RWPE2 (cell line): Measurements from ENCODE around the gene LRP8.

Experiments
- ATAC-seq: fragments of 200-7000 bp; cut with Tn5 transposase; 3 replicates; pipeline ENCODE4 v1.9.1; 2021; ENCODE audit warnings: low read depth
- DNase-seq: peaks from one replicate; pipeline ENCODE4 v3.0.0-alpha.2; 2020; ENCODE audit warnings: low spot score
- H3K27ac ChIP-seq: fragments of 450-650 bp; 2 replicates; pipeline ENCODE4 v1.5.1; 2017; ENCODE audit warnings: mild to moderate bottlenecking; ENCODE audit not compliant: poor library complexity, severe bottlenecking
- H3K27me3 ChIP-seq: fragments of 250-450 bp; sonication (Bioruptor Pico); 2 replicates; pipeline ENCODE4 v1.5.1; 2021; ENCODE audit warnings: mild to moderate bottlenecking, moderate library complexity; ENCODE audit not compliant: insufficient read depth, poor library complexity, severe bottlenecking
- H3K36me3 ChIP-seq: fragments of 250-450 bp; sonication (Bioruptor Pico); 2 replicates; pipeline ENCODE4 v1.5.1; 2020; ENCODE audit warnings: low read depth, mild to moderate bottlenecking, moderate library complexity
- H3K4me1 ChIP-seq: fragments of 250-450 bp; sonication (Bioruptor Pico); 2 replicates; pipeline ENCODE4 v1.5.1; 2021; ENCODE audit warnings: mild to moderate bottlenecking, moderate library complexity; ENCODE audit not compliant: insufficient read depth, poor library complexity, severe bottlenecking
- H3K4me3 ChIP-seq: fragments of 250-450 bp; sonication (Bioruptor Pico); 2 replicates; pipeline ENCODE4 v1.5.1; 2021; ENCODE audit warnings: mild to moderate bottlenecking, moderate library complexity; ENCODE audit not compliant: severe bottlenecking
- H3K9me3 ChIP-seq: fragments of 250-450 bp; sonication (Bioruptor Pico); 2 replicates; pipeline ENCODE4 v1.5.1; 2021; ENCODE audit warnings: mild to moderate bottlenecking, moderate library complexity; ENCODE audit not compliant: severe bottlenecking
- CTCF ChIP-seq: fragments of 450-650 bp; IDR thresholded peaks from one replicate; pipeline ENCODE4 v1.5.1; 2017; ENCODE audit warnings: mild to moderate bottlenecking, moderate library complexity; ENCODE audit not compliant: poor library complexity, severe bottlenecking

LRP8 gene

GRCh38 chr1:53327182-53327913 is 522 bp downstream of the LRP8 start:
- Histone ChIP-seq H3K9me3 (no peaks in the 10 kb centered on the region), H3K4me3 (peak overlapping the region; percentile 65), H3K27me3 (no peaks in the 10 kb centered on the region), H3K4me1 (peaks cover 7% of the 10 kb centered on the region), H3K36me3 (peaks cover 31% of the 10 kb centered on the region), H3K27ac (peak overlapping the region; percentile 78)
- DNase-seq (peak; percentile 63), ATAC-seq (peak; percentile 6; the same call in 1 of the 3 replicates)
- TF ChIP-seq CTCF: no peak

- no peak for TF ChIP-seq CTCF
- H3K27me3 ChIP-seq: no peaks in the 10 kb centered on the region
- peak overlapping the region; percentile 65 for H3K4me3 ChIP-seq
- DNase-seq (no peak), ATAC-seq (peak; percentile 43)
- H3K4me1 ChIP-seq: peaks cover 7% of the 10 kb centered on the region
- no peaks in the 10 kb centered on the region for H3K9me3 ChIP-seq
- H3K36me3 ChIP-seq: peaks cover 38% of the 10 kb centered on the region
- H3K27ac ChIP-seq: peak overlapping the region; percentile 78
Measured at GRCh38 chr1:53326598-53327181, 1.2 kb downstream of the LRP8 start.

GRCh38 chr1:53326088-53326597 is 1.7 kb downstream of the LRP8 start:
- H3K27me3 ChIP-seq: no peaks in the 10 kb centered on the region
- H3K4me3 ChIP-seq: peak overlapping the region; percentile 65
- peaks cover 43% of the 10 kb centered on the region for H3K36me3 ChIP-seq
- TF ChIP-seq CTCF: no peak
- no peaks in the 10 kb centered on the region for H3K9me3 ChIP-seq
- ATAC-seq (peak; percentile 91), DNase-seq (peak; percentile 96)
- H3K27ac ChIP-seq: peak overlapping the region; percentile 78
- peaks cover 7% of the 10 kb centered on the region for H3K4me1 ChIP-seq

- Histone ChIP-seq H3K27me3 (no peaks in the 10 kb centered on the region), H3K27ac (peak overlapping the region; percentile 78), H3K4me3 (peak overlapping the region; percentile 65), H3K9me3 (no peaks in the 10 kb centered on the region), H3K36me3 (peaks cover 44% of the 10 kb centered on the region), H3K4me1 (peaks cover 7% of the 10 kb centered on the region)
- no peak for TF ChIP-seq CTCF
- no peak for ATAC-seq
- no peak for DNase-seq
Measured at GRCh38 chr1:53325326-53326087, 2.4 kb downstream of the LRP8 start.
